GM19372 (cell line): ENCODE measurements around the gene UBR7.
"Not testable (repeated sequence)": the region's sequence is repeated elsewhere in the genome, so short reads cannot be mapped to it uniquely, and the experiment has no call there.

Experiments
- ATAC-seq: cut with Tn5 transposase; IDR thresholded peaks from one replicate; pipeline ENCODE4 v1.9.1; 2021; ENCODE audit warnings: mild to moderate bottlenecking, low read depth, moderate library complexity; ENCODE audit not compliant: unreplicated experiment

Gene UBR7

DNA sequence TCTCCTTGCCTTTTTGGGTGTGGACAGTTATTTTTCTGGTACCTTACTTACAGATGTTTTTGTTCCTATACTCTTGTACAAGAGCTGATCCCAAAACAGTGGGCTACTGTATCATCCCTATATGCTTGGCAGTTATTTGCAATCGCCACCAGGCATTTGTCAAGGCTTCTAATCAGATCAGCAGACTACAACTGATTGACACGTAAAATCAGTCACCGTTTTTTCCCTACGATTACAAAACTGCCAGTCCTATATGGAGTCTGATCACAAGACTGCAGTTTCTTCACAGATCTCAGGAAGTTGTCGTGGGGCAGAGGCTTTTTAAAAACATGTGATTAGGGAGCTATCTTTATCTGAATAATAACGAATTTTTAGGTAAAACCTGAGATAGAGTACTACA lies 20.6 kb upstream of the UBR7 start:
- no peak for ATAC-seq

DNA sequence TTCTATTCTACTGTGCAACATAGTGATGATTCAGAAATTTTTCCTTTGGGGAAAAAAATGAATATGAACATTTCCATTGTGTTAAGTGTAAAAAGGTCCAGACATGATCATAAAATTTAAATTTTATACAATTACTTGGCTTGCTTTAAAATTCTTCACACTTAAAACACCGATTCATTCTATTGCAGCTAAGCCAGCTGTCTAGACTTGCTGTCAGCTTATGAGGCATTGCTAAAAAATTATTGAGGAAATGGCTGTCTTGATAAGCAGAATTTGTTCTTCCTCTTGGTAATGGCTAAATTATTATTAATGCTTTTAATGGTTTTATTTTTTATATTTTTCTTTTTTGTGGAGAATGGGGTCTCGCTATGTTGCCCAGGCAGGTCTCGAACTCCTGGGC lies 20.1 kb upstream of the UBR7 start:
- ATAC-seq: no peak

DNA sequence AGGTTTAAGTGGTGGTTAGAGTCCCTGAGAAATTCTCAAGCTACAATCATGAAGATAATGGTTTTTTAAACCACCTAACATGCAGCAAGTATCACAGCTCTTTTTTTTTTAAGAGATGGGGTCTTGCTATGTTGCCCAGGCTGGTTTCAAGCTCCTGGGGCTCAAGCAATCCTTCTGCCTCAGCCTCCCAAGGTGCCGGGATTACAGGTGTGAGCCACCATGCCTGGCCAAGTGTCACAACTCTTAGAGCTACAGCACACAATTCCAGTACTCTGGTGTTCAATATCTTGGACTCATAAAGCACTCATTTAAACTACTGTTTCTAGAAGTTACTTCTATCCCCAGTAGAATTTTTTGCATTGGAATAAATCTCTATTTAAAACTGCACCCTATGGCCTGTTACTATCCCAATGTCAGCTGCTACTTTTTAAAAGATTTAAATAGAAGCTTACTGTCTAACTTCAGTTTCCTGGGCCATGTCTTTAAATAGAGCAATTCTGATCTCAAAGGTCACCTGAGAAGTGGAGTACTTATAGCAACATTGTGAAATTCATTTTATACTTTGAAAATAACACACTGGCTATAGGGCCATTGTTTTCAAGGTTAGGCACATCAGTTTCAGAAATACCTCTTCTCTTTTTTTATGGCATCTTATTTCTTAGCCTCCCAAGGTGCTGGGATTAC lies 11.6 kb upstream of the UBR7 start:
- no peak for ATAC-seq

DNA sequence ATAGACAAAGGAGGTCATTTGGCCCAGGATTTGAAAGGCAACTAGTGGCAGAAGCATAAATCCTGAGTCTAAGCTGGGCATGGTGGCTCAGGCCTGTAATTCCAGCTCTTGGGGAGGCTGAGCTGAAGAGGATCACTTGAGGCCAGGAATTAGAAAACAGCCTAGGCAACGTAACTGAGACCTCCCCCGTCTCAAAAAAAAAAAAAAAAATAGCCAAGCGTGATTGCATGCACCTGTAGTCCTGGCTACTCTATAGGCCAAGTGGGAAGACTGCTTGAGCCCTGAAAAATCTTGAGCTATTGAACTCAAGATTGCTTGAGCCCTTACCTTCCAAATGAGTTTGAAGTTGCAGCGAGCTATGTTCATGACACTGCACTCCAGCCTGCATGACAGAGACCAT lies 8.0 kb upstream of the UBR7 start:
- no peak for ATAC-seq

DNA sequence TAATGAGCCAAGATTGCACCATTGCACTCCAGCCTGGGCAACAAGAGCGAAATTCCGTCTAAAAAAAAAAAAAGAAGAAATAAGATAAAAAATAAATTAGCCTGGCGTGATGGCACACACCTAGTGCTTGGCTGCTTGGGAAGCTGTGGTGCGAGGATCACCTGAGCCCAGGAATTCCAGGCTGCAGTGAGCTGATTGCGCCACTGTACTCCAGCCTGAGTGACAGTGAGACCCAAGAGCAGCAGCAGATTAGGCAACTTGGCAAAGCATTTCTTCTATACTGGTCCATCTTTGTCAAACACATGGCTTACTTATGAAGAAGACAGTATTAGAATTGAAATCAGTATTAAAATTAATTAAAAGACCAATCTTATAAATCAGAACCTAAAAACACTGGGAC lies 6.5 kb upstream of the UBR7 start:
- ATAC-seq: no peak

DNA sequence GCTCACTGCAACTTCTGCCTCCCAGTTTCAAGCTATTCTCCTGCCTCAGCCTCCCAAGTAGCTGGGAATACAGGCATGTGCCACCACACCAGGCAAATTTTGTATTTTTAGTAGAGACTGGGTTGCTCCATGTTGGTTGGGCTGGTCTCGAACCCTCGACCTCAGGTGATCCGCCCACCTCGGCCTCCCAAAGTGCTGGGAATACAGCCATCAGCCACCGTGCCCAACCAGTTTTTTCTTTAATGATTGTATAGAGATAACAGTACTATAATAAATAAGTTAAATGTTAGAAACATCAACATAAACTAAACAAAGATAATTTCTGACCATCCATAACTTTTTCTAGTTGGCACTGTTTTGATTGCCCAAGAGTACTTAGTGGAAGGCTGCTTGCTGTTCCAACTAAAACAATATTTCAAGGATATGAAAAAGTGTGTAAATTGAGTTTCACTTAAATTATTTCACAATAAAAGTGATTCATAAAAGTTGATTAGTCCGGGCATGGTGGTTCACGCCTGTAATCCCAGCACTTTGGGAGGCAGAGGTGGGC lies 5.8 kb upstream of the UBR7 start:
- no peak for ATAC-seq

DNA sequence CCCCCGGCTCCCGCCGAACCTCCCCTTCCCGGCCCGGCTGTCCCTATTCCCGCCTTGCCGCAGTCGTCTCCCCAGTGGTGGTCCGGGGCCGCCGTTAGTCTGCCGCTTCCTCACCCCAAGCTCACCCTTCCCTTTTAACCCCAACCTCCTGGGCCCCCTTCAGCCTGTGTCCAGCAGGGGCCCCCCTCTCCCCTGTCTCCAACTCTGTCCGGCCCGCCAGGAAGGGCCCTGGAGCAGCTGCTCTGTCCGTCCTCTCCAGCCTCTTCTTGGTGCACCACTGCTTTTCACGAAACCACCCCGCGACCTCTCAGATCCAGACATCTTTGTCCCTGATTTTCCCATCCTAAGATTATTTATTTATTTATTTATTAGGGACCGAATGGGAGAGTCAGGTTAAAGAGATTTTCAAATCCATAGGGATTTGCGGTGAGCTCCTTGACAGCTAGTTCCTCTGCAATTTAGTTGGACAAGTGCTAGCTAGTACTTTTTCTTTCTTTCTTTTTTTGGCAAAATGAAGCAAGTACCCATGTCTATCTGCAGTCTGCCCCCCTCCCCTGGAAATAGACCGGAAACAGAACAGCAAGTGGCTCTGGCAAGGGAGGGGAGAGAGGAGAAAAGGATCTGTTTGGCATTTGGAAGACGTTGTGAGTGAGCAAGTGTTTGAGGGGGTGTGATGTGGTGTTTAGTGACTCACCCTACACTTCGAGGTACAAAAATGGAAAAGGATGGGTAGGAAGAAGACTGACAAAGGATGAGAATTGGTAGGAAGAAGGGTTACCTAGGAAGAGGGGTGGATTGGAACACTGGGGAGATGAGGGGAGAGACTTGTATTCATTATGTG lies 632 bp downstream of the UBR7 start:
- ATAC-seq: peak; percentile 37

DNA sequence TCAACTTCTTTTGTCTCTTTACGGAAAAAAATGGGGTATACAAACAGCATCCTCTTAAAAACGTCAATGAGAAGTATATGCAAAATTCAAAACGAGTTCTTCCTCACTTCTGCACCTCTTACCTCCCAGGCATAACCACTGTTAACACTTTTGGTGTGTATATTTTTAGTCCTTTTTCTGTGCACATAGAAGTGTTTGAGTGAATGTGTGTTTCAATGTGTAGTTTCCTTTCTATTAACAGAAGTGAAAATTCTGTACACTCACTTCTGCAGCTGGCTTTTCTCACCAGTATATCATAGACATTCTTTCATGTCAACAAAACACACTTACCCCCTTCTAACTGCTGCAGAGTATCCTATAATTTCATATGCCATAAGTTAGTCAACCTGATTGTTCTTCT lies 5.4 kb downstream of the UBR7 start:
- ATAC-seq: peak; percentile 67

DNA sequence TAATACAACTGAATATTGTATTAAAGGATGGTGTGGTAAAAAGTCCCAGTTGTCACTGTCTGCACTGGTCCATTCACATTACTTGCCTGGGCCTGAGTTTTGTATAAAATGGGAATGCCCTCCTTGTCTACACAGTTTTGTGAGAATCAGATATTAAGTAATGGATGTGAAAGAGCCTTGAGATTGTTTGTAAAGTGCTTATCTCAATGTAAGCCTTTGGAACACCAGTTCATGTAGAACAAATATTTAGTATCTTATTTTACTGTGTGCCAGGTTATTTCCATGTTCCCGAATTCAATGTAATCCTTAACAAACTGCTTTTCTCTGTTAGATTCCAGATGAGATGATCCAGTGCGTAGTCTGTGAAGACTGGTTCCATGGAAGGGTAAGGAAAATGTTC lies 7.5 kb downstream of the UBR7 start:
- ATAC-seq: no peak

DNA sequence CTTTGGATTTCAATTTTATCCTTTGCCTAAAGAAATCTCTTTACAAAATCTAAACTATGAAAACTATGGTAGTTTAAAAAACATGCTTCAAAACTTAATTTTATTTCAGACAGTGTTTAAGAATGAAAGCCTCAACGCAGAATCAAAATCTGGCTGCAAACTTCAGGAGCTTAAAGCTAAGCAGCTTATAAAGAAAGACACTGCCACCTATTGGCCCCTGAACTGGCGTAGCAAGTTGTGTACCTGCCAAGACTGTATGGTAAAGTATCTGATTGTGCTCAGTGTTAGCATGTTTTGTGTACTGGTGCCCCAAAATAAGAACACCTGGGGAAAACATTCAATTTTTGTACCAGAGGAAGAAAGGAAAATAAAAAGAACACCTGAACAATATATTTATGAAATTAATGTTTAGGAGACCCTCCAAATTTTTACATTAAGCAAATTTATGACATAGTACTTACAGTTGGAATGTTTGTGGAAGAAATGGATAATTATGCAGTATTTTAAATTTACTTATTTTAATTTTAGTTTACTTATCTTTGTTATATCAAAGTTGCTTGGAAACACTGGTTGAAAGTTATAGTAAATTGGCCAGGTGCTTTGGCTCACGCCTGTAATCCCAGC lies 12.2 kb downstream of the UBR7 start:
- no peak for ATAC-seq

DNA sequence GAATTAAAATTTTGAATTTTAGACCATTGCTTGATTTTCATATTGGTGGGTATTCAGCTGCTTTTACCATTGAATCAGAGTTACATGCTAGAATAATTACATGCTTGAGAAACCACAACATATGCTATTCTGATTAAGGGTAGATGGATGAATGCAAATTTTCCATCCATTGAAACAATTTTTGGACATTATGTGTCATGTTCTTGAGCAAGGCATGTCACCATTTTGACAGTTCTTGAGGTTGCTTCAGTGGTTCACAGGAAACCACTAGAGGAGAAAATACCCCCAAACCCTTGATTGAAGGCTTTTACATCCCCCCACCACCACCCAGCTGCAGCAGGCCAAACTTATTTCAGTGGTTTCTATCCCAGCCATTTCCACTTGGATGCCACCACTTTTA lies 13.5 kb downstream of the UBR7 start:
- ATAC-seq: no peak

DNA sequence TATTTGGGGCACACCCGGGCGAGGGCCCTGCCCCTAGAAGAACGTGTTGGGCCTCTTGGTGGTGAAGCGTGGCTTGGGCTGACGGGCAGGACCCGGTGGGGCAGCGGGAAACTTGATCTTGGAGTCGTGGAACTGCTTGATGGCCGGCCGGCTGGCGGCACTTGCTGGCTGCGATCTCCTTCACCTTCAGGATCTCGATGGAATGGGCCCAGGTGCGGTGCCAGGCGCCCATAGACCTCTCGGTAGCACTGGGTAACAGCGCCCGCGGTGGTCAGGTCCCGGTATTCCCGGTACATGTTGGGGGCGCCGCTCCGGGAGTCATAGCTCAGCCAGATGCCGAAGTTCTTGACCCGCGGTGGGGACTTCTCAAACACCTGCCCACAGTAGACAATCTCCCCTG lies 16.5 kb downstream of the UBR7 start:
- no peak for ATAC-seq

DNA sequence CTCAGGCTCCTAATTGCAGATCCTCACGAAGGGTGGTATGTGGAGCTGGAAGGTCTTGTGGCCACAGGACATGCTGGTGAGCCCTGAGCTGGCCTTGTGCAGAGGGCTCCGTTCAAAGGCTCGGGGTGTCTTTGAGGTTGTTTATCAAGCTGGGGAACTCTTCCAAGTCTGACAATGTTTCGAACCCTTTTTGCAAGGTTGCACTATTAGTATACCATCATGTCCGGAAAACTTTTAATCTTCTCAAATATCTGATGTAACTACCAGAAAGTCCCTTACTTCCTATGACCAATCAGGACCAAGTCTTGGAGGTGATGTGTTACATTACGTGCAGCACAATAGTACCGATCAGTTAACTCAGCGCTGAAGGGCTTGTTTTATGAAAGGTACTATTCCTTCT lies 21.5 kb downstream of the UBR7 start:
- no peak for ATAC-seq

DNA sequence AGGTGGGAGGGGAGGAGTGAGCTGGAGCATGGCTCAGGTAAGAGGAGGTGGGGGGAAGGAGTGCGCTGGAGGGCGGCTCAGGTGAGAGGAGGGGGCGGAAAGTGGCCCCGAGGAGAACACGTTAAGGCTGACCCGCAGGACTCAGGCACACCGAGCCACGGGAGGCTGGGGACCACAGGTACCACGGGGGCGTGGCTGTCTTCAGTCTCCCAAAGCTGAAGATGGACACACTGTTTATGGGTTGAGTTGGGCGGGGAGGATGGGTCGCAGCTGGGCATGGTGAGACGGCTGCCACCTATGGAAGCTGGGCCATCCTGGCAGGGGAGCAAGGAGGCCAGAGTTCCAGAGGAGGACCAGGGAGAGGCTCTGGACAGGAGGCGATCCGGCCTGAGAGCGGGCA lies 23.5 kb downstream of the UBR7 start:
- no peak for ATAC-seq

DNA sequence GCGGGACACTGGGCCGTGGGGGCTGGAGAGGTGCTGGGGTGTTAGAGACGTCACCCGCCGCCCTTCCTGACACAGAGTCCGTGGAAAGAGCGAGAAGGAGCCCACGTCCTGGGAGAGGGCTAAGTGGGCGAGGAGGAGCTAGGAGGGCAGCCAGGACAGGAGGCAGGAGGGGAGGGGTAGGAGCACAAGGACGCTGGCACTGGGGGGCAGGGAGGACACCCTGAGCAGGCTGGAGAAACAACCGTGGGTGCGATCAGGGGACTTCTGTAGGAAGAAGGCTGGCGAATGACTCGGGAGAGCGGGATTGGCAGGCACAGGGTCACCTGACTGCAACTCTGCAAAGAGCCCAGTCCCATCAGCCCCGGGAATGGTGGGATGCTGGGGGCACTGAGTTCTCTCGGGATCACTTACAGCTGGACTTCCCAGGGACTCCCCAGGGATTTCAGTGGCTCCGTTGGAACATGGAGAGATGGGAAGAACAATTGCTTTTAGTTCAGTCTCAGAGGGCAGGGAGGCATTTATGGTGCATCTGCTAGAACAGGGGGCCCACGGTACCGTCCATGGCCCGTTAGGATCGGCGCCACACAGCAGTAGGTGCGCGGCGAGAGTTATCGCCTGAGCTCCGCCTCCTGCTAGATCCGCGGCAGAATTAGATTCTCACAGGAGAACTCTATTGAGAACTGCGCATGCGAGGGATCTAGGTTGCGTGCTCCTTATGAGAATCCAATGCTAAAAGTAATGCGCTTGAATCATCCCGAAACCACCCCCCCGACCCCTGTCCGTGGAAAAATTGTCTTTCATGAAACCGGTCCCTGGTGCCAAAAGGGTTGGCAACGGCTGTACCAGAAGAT lies 24.3 kb downstream of the UBR7 start:
- no peak for ATAC-seq

DNA sequence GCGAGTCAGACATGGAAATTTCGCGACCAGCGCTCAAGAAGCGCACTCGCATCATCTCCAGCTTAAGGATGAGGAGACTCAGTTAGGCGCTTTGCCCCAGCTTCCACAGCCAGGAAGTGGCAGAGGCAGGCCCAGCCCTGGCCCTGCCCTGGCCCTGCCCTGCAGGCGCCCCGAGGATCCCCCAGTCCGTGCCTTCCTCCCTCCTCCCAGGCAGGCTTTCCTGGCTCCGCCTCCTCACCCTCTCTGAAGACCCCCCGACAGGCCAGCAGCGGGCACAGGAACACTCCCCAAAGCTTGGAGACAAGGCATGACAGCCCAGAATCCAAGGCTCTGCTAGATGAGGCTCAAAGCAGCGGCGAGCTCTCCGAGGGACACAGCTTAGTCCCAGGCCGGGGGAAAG lies 25.1 kb downstream of the UBR7 start:
- no peak for ATAC-seq

DNA sequence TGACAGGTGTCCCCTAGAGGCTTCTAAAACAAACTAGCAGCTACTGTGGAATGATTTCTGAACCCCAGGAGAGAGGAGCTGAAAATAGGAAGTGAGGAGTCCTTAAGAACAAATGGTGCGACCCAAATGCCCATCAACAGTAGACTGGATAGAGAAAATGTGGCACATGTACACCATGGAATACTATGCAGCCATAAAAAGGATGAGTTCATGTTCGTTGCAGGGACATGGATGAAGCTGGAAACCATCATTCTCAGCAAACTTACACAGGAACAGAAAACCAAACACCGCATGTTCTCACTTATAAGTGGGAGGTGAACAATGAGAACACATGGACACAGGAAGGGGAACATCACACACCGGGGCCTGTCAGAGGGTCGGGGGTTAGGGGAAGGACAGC lies 26.0 kb downstream of the UBR7 start:
- ATAC-seq: not testable (repeated sequence)

DNA sequence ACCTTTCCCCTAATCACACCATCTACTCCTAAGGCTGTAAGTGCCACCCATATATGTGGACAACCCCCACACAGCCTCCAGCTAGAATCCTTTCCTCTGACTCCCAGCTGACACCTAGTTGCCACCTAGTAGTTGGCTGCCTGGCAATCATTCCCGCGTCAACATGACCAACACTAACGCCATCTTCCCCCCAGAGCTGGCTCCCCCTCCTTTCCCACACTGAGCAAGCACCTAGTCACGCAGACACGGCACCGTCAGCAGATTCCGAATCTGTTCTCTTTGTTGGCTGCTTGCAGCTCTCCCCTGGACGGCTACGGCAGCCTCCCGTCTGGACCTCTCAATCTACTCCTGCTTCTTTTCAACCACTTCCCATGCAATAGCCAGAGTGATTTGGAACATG lies 27.7 kb downstream of the UBR7 start:
- no peak for ATAC-seq

DNA sequence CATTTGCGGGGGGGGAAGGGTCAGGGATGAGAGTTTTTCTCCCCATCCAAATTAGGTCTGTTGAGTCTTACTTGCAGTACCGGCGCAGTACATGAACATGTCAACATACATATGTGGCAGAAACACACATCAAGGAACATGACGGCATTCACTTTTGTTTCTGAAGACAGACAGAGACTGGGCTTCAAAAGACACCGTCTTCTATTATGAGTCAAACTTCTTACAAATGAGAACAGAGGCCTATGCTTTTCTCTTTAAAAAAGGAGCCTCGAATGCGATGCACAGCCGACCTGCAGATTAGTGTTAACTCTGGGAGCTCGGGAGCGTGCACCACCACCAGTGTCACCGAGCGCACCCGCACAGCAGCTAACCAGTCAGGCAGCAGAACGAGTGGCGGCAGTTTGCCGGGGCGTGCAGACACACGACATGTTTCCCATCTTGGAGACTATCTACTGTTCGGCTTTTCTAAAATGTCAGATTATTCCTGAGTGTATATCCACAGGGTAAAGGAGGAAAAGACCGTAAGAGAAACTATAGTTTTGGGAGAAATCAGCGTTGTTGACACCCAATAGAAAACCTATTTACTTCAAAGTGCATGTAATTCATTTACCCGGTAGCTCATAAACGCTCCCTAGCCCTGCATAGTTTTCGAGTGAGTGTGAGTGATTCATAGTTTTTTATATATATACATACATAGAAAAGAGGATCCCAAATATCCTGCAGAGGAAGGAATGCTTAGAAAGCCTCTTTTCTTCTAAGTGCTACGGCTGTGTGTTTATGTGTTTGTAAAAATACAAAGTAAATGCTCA lies 33.0 kb downstream of the UBR7 start:
- ATAC-seq: no peak

DNA sequence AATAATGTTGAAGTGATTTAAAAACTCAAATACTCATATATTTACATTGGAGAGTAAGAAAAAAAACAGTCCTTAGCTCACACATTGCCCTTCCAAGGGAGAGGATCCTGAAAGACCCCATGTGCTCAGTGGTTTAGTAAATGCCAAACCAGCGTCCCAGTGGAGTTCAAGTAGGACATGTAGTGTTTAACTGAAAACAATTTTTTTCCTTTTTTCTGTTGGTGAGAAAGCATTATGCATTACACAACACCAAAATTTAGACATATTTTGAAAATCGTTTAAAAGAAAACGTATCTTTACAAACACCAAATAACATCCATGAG lies 33.6 kb downstream of the UBR7 start:
- ATAC-seq: no peak
